ENCODE measurements around the gene CLDN34.

- TF ChIP-seq POLR2A (IDR thresholded peaks at IDR 0.05; ENCODE audit: low read depth, low read length) (no peak), POU2F2 (IDR thresholded peaks at IDR 0.05; ENCODE audit: low read depth, low read length) (no peak), SPI1 (IDR thresholded peaks at IDR 0.05; ENCODE audit: low read depth, low read length) (no peak), TAF1 (IDR thresholded peaks at IDR 0.05; ENCODE audit: low read depth, low read length) (no peak)
These were observed 41.4 kb downstream of the CLDN34 start for GRCh38 chrX:10008483-10009056.
